Stimulated activated CD4-positive, alpha-beta T cell treated with anti-CD3 and anti-CD28 coated beads, Interleukin-2, amount 100 ng/mL, for 4 hours (primary cell): Measurements from ENCODE around the gene SLC6A6.

Experiments used
- DNase-seq: peaks from one replicate; pipeline ENCODE4 v3.0.0-alpha.2; 2020; ENCODE audit warnings: low read depth

SLC6A6 gene

GRCh38 chr3:14422016-14422963 is 19.9 kb downstream of the SLC6A6 start:
- no peak for DNase-seq

DNA sequence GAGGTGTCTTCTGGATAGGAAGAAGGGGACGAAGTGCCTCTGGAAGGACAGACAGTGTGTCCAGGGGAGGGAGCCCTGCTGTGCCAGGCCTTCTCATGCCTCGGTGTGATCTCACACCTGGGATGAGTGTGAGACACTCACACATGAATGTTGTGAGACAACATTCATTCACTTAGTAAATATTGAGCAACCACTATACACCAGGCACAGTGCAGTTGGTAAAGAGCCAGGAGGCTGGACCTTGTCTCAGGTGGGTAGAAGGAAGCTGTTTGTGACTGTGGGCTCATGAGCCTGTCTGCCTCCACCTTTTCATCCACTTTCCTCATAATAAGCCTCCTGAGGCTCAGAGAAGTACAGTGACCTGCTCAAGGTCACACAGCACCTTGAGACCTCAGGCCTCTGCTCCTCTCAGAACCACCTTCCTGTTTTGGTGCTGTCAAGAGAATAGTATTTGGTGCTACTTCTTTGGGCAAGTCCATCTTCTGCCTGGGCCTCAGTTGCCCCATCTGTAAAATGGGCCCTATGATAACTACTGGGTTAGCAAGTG is 20.9 kb downstream of the SLC6A6 start:
- no peak for DNase-seq

DNA sequence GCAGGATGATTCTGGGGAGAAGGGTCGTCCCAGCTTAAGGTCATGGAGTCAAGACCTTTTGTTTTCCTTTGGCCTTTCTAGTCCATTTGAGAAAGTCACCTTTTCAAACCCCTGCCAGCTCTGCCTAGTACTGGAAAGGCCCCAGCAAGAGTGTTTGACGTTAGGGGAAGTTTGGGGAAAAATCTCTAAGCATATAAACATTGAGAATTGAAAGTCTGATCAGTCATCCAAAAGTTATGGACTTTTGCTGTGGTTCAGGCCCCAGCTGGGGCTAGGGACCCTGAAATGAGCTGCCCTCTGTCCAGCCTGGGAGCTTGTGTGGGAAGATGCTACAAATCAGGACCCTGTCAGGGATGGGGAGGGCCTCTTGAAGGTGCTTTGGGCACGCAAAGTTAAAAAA is 21.6 kb downstream of the SLC6A6 start:
- DNase-seq = no peak

- no peak for DNase-seq
Measured at GRCh38 chr3:14424711-14425580, 22.5 kb downstream of the SLC6A6 start.

DNA sequence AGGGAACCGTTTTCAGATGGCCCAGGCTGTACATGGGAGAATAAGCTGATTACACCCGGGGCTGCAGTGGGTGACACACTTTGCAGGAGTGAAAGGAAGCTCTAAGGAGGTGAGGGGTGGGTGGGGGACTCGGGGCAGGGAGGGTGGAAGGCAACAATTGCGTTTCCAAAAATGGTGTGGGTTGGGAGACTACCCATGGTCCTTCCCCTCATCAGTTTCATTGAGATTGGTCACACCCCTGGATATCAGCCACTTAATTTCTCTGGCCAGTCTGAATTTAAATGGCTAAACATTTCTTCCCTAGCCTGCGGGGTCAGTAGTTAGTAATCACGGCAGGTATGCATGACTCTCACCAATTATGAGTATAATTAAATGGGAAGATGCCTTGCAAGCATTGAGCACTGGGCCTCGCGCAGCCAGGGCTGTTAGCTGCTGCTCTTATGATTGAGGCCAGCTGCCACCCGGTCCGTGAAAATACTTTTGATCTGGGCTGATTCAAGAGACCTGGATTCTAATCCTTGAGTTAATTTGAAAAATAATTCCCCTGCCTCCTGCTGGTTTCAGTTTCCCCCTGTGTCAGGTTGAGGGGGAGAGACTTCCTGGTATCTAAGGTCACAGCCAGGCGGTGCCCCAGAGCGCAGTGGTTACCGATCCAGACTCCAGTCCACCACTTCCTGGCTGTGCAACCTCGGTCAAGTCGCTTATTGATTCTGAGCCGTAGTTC is 23.3 kb downstream of the SLC6A6 start:
- DNase-seq = no peak

GRCh38 chr3:14426305-14426620 is 23.9 kb downstream of the SLC6A6 start:
- DNase-seq = no peak

DNA sequence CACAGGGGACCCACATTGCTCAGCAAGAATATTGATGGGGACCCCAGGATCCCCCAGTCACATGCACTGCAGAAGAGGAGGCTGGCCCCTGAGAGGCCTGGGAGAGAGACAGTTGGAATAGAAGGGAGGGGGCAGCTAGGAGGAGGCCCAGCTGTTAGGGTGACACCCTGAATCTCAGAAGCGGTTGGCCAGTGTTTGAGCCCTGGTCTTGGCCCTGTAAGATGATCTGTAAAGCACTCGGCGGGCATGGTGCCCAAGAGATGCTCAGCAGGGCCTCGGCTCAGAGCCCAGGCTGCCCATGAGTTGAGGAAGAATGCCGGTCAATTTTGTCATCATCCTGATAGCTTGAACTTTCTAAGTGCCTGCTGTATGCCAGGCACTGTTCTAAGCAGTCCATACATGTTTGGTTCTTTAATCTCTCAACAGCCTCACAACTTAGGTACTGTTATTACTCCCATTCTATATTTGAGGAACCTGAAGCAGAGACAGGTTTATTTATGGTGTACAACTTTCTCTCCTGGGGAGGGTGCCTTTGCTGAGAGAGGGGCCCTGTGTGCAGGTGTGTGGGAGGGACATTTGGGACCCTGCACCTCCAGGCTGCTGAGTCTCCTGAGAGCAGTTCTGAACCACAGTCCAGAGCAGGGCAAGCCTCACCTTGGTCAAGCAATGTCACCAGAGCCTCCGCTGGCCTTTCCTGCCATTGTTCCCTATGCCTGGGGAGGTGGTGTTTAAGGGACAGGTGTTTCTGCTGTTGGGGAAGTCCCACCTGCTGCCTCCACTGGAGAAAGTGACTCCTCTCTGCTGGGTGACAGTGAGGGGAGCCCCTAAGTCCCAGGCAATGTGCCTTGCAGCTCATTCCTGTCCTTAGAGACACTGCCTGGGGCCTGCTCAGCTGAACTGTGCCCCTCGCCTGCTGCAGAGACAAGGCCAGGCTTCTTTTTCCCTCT is 26.0 kb downstream of the SLC6A6 start:
- peak; percentile 51 for DNase-seq

DNA sequence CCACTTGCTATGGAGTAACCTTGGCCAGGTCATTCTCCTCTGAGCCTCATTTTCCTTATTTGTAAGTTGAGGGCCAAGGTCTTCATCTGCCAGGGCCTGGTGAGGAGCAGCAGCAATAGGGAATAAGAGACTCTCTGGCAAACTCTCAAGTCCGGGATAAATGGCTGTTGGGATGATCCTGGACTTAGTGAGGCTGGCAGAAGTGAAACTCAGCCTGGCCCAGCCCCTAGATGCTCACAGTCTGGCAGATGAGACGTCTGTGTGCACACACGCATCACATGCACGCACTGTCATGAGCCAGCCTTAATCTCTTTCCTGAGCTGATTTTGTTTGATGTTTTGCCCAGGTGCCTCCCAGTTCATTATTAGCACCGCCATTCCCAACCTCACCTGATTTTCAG is 26.8 kb downstream of the SLC6A6 start:
- DNase-seq = no peak

DNA sequence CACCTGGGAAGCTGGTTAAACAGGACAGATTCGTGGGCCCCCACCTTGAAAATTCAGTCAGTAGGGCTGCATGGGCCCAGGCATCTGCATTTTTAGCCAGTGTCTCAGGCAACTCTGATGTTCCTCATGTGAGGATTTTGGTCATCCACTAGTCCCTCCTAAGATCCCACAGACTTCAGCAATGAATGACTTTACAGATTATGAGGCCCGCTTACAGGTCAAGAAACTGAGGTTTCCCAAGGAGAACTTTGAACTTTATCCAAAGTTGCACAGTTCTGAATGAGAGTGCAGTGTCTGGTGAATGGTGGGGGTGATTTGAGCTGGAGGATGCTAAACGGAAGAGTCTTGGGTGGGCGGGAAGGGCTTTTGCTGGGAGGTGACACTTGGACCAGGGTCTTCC is 27.2 kb downstream of the SLC6A6 start:
- DNase-seq = no peak

DNA sequence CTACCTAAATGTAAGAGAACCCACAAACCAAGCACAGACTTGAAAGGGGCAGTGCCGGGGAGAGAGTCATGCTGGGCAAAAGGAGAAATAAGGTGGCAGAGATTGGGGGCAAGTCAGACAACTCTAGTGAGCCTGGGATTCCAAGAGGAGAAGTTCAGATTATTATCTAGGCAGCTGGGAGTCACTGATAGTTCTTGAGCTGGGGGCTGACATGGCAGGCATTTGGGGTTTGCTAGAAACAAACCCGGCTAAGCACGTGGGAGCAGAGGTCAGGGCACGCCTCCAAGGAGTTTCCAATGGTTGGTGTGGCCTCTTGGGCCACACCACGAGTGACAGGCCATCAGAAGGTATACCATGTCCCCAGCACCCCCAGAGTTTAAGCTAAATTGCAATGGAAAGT is 27.6 kb downstream of the SLC6A6 start:
- DNase-seq = no peak

GRCh38 chr3:14430706-14431451 is 28.5 kb downstream of the SLC6A6 start:
- DNase-seq = no peak

- DNase-seq = no peak
Measured at GRCh38 chr3:14431452-14431916, 29.1 kb downstream of the SLC6A6 start.

DNA sequence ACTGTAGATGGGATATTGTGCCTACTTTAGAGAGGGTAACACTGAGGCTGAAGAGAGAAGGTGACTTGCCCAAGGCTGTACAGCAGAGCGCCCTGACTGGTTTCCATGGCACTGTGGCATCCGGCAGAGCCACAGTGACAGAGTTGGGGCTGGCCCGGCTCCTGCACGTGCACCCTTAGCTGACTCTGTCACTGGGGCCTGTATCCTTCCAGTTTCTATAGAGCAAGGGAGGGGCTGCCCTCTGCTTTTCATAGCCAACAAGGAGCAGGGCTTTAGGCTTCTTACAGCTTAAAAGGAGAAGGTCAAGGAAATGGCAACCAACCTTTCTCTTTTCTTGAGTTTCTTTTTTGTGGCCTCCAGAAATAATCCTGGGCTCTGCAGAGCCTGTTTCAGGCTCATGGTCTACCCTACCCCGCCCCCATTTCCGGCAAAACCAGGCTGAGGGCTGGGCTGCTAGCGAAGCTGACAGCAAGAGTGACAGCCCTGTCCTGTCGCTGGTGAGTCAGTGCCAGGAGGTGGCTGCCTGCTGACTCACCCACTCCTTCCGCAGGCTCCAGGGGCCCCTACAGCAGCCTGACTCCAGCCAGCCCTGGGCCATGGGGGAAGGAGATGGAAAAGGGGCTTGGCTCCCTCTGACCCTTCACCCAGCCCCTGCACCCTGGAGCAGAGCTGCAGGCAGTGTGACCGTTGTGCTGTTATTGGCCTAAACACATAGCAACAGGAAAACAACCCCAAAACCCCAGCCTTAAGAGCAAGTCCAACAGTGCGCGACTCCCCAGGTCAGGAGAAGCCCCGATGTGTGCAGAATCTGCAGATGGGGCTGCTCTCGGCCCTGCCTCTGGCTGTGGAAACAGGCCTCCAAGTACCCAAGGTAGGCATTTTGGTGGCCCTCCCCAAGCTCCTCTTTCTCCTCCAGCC is 29.8 kb downstream of the SLC6A6 start:
- peak; percentile 92 for DNase-seq

DNA sequence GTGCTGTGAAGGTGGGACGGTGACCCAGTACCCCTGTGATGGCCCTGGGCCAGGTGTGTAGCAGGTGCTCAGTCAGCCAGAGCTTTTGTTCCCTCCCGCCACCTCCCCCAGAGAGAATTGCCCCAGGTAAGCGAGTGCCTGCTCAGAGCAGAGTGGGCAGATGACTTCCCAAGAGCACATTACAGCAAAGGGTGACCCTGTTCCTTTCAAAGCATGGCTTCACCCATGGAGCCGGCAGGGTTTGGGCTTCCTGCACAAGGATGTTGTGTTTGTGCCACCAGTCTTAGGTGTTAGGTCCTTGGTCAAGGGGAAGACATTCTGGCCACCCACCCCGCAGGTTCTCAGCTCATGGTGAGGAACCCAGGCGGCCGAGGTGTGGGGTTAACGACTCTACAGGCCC is 30.7 kb downstream of the SLC6A6 start:
- DNase-seq = no peak

DNA sequence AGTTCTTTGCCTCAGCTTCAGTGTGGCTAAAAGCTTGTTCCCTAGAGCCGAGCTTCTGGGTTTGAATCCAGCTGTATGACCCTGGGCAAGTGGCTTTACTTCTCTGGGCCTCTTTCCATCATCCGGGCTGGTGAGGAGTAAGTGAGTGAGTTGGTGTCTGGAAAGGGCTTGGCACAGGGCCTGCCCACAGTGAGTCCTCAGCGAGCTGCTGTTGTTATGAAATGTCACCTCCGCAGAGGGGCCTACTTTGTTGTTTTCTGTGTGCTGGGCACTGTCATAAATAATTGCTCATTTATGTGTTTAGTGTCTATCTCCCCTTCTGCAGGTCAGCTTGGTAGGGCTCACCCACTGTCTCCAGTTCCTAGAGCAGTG is 31.7 kb downstream of the SLC6A6 start:
- DNase-seq = no peak

GRCh38 chr3:14434498-14435151 is 32.2 kb downstream of the SLC6A6 start:
- DNase-seq = no peak

DNA sequence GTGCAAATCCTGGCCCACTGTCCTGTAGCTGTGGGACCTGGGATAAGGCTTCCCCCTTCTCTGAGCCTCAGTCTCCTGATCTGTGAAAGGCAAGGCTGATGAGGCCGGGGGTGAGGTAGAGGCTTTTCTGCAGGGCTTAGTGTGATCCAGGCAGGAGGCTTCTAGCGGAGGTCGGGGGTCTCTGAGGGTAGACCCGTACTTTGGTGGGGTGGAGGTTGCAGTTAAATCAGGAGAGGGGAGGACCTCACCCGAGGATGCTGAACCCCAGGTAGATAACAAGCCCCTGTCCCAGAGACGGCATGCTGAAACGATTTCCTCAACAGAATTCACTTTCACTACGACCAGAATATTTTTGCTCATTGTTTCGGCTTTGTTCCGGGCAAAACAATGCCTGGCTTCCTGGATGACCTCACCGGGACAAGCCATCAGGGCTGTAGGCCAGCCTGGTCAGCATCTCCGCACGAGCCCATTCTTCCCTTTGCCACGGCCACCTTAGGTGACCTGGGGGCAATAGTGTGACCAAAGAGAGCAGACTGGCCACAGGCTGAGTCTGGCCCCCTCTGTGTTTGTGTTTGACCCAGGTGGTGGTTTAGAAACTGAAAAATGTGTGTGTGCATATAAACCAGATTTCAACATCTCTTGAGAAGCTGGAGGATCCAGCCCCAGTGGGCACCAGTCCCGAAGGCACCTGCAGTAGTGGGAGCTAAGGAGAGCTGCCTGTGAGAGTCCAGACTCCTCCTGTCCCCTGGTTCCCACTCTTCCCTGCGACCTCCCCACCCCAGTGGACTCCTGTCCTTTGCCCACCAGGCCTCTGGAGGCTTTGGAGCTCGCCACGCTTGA is 33.0 kb downstream of the SLC6A6 start:
- no peak for DNase-seq

GRCh38 chr3:14436954-14437281 is 34.5 kb downstream of the SLC6A6 start:
- DNase-seq = no peak
